NCI-H2227 (cell line): ENCODE data around the gene LNX1.

ENCODE experiments used
- DNase-seq: peaks from one replicate; lab custom pipeline; 2025; ENCODE audit not compliant: unreplicated experiment; lab: John Stamatoyannopoulos, UW

Gene LNX1

GRCh38 chr4:53591372-53591892 lies at the start of gene LNX1:
TSS of gene LNX1 (minus strand) at chr4:53591486. CDS start at chr4:53574002, 17,484 bp downstream.
- no peak for DNase-seq

DNA sequence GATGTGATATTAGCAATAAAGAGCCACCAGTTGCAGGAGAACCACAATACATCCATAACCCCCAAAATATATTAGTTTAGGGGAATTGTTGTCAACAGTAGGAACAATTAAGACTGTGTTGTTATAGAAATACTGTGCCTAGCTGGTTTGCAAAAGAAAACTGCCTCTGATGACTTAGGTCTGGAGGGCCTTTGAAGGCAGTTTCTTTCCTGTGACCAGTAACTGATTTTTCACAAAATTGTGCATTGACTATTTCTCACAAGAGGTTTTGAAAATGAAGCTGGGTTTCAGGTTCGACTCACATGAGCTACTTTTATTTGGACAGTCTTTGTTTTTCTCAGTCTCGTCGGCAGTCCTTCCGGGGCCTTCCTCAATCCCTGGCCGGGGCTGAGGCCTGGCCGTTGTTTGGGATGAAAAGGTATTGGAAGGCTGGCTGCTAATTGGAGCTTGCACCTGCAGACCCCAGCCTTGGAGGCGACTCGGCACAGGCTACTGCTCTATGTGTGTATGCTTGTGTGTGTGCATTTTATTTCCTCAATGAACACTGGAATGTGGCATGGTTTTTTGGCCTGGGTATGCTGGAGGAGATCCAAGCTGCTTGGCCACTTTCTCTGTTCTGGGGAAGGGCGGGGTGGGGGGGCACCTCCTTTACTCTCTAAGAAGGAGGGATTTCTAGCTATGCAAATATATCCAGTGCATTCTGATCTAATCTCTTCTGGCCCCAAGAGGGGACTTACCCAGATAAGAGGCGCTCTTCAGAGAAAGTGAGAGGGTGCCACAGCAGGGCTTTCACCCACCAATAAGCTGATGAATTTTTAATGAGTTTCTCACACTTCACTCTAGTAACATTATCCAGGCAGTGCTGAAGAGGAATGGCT lies 49.5 kb upstream of the LNX1 start:
- DNase-seq, result no peak

GRCh38 chr4:53638919-53639318 lies 47.6 kb upstream of the LNX1 start:
- no peak for DNase-seq

GRCh38 chr4:53637348-53637747 lies 46.1 kb upstream of the LNX1 start:
- no peak for DNase-seq

DNA sequence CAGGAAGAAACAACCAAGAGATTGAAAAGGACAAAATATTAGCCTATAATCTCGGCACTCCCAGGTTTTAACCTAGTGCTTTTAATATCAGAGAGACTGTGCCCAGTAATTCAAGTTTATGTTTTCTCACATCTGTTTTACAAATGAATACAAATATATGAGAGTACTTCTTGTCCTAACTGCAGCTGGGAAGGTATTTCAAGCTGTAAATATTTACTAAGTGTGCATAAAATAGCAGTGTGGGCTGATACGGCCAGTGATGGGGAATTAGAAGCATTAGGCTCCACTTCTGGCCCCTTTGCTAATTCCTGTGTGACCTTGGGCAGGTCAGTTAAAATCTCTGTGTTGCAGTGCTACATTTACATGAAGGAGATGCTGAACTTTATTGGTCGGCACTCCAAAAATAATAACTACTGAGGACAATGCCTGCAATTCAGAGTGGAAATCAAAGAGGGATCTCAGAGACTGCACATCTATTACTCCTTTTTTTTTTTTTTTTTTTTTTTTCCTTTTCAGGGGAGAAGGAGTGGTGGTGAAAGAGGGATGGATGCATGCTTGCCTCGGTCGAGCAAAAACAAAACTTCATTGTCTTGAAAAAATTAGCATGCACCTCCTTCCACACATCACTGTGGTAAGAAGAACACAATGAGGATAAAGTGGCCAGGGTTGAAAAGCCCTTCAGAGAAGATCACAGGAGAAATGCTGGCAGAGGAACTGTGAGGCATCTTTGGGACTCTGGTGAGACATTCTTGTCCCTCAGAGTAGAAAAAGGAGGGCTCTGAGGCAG lies 44.6 kb upstream of the LNX1 start:
- DNase-seq, result no peak

DNA sequence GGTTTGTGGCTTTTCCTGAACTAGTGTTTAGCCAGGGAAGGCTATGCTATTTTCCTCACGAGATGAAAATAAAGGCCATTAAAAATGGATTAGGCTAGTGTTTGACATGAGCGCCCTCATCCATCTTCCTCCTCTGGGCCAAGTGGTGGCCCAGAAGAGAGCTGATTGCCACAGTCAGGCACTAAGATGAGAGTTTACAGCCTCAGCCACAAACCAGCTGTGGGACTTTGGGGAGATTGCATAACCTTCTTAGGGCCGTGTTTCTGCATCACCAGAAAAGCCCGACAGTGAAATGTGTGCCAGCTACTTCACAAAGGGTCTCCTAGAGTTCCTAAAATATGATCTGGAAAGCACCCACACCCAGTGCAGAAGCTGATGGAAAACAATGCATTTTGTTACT lies 42.3 kb upstream of the LNX1 start:
- DNase-seq, result no peak

DNA sequence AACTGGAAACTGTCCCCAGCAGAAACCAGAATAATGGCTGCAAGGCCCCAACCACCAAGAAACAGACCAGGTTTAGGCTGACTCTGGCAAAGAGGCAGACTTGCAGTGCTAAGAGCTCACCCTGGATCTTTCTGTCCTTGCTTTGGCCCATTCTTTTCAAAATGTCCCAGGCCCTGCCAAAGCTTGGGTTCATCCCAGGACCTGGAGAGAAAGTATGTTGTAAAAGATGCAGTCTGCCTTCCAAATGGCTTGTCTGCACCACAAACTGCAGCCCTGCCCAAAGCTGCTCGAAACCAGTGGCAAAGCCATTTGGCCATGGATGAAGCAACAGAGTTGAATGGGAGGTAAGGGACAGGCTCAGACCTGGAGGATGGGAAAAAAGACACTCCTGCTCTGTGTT lies 38.0 kb upstream of the LNX1 start:
- DNase-seq, result no peak

DNA sequence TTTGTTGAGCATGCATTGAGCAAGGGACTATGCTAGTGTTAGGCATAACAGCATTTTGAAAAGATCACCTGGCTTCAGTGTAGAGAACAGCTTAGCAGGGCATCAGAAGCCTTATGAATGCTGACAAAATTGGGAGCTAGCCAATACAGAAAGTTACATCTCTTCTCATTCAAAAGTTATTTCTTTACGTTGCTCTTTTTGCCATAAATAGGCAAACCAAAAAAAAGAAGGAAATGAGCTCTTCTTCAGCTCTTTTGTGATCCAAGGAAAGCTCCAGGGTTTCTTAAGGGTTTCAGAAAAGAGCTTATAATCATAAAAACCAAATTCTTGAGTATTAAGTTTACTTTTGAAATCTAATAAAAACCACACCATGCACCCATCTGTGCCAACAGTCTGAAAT lies 35.2 kb upstream of the LNX1 start:
- DNase-seq, result no peak

DNA sequence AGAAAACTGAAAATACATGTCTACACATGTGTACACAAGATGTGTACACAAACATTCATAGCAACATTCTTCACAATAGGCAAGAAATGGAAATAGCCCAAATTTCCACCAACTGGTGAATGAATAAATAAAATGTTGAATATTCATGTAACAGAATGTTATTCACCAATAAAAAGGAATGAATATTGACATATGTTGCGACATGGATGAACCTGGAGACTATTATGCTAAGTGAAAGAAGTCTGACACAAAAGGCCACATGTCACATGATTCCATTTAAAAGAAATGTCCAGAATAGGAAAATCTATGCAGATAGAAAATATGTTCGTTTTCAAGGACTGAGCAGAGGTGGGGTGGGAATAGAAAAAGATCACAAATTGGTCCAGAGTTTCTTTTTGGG lies 34.6 kb upstream of the LNX1 start:
- no peak for DNase-seq

GRCh38 chr4:53622739-53623151 lies 31.5 kb upstream of the LNX1 start:
- no peak for DNase-seq

- no peak for DNase-seq
Observed at GRCh38 chr4:53620956-53621355, 29.7 kb upstream of the LNX1 start.

- no peak for DNase-seq
Observed at GRCh38 chr4:53619431-53619830, 28.1 kb upstream of the LNX1 start.

GRCh38 chr4:53618321-53618720 lies 27.0 kb upstream of the LNX1 start:
- no peak for DNase-seq

DNA sequence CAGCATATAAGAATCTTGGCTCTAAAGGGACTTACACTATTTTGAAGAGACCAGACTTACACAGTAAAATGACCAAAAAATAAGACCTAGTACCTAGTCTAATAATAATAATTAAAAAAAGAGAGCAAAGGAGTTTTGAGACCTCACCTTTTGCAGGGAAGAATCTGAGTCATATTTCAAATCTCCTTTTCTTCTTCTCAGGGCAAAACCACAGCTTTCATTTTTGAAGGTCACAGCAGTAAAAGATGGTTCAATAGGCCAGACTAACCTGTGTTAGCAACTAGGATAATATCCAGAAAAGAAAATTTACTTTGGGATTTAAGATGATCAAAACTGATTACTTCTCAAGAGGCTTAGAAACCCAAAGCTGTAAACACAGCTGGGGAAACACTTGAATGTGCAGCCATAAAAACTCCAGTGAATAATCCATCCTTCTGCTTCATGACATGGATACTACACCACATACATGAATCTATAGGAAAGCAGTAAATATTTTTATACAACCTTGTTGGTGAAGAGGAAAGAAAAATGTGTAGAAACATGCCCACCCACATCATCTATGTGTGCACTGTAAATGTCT lies 25.9 kb upstream of the LNX1 start:
- no peak for DNase-seq

GRCh38 chr4:53616219-53616618 lies 24.9 kb upstream of the LNX1 start:
- no peak for DNase-seq

GRCh38 chr4:53614591-53614990 lies 23.3 kb upstream of the LNX1 start:
- DNase-seq, result no peak

- DNase-seq, result no peak
Observed at GRCh38 chr4:53613428-53613827, 22.1 kb upstream of the LNX1 start.

DNA sequence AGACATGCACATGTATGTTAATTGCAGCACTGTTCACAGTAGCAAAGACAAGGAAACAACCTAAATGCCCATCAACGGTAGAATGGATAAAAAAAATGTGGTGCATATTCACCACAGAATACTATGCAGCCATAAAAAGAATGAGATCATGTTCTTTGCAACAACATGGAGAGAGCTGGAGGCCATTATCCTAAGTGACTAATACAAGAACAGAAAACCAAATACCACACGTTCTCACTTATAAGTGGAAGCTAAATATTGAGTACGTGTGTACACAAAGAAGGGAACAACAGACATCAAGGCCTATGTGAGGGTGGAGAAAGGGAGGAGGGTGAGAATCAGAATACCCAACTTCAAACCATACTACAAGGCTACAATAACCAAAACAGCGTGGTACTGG lies 17.4 kb upstream of the LNX1 start:
- DNase-seq, result no peak

- no peak for DNase-seq
Observed at GRCh38 chr4:53608242-53608641, 17.0 kb upstream of the LNX1 start.

- no peak for DNase-seq
Observed at GRCh38 chr4:53605783-53606182, 14.5 kb upstream of the LNX1 start.

DNA sequence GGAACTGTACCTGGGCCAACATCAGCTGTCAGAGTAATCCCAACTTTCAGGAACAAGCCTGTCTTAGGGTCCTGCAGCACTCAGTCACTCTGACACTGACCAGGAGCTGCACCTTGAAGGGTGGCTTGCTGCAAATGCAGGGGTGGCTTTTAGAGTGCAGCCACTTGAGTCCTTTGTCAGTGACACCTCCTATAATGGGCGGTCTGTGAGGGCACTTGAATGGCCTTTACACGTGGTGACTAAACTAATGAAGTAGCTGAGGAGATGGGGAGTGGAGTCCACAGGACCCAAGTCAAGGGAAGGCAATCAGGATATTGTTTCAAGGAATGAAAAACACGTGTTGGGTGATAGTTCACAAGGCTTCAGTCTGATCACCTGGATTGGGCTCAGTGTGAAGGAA lies 11.1 kb upstream of the LNX1 start:
- no peak for DNase-seq
